ENCODE measurements around the gene CLEC18C.
"Not testable (repeated sequence)": the region's sequence is repeated elsewhere in the genome, so short reads cannot be mapped to it uniquely, and the experiment has no call there.

The CLEC18C gene

GRCh38 chr16:70151391-70151790 lies 22.2 kb upstream of the CLEC18C start:
- no peak for DNase-seq
- Histone ChIP-seq H3K4me1 (no peaks in the 10 kb centered on the region), H3K4me3 (ENCODE audit: low read depth, low read length) (no peak overlapping the region), H3K9me3 (no peaks in the 10 kb centered on the region), H3K36me3 (peaks cover 54% of the 10 kb centered on the region), H3K27me3 (no peaks in the 10 kb centered on the region)
- TF ChIP-seq, protein P1, sequence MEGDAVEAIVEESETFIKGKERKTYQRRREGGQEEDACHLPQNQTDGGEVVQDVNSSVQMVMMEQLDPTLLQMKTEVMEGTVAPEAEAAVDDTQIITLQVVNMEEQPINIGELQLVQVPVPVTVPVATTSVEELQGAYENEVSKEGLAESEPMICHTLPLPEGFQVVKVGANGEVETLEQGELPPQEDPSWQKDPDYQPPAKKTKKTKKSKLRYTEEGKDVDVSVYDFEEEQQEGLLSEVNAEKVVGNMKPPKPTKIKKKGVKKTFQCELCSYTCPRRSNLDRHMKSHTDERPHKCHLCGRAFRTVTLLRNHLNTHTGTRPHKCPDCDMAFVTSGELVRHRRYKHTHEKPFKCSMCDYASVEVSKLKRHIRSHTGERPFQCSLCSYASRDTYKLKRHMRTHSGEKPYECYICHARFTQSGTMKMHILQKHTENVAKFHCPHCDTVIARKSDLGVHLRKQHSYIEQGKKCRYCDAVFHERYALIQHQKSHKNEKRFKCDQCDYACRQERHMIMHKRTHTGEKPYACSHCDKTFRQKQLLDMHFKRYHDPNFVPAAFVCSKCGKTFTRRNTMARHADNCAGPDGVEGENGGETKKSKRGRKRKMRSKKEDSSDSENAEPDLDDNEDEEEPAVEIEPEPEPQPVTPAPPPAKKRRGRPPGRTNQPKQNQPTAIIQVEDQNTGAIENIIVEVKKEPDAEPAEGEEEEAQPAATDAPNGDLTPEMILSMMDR (IDR thresholded peaks at IDR 0.05; ENCODE audit: low read depth, low read length), result no peak

- peaks cover 60% of the 10 kb centered on the region for H3K36me3 ChIP-seq
- TF ChIP-seq, protein P1 (IDR thresholded peaks at IDR 0.05; ENCODE audit: low read depth, low read length), result no peak
- no peaks in the 10 kb centered on the region for H3K9me3 ChIP-seq
- DNase-seq, result no peak
- no peaks in the 10 kb centered on the region for H3K27me3 ChIP-seq
- H3K4me1 ChIP-seq, result no peaks in the 10 kb centered on the region
- no peak overlapping the region for H3K4me3 ChIP-seq (ENCODE audit: low read depth, low read length)
These were observed 21.6 kb upstream of the CLEC18C start for GRCh38 chr16:70151941-70152509.

DNA sequence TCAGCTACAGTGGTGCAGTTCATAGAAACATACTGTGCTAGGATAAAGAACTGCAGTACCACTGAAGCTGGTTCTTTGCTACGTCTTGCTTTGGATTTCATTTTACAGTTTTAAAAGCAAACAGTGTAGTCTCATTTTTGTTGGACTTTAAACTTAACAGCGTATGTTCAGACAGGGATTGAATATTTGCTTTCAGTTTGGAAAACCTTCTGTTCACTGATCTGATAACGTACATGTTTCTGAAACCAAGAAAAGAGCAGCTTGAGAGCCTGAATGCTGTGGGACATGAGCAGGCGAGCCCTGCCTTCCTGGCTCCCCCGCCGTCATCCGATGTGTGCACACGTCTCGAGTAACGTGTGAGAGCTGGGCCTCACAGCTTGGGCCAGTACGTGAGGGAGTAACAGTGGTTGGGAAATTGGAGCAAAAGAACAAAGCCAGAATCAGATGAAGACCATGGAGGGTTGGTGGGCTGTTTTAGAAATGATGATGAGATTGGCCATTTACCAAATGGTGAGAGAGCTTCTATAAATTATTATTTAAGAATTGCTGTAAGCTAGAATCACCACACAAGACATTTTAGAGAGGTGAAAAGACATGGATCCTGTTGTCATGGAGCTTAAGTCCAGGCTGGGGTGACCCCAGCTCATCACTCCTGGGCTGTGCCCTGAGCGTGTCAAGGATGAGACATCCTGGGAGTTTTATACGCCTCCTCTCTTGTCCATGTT lies 20.8 kb upstream of the CLEC18C start:
- no peaks in the 10 kb centered on the region for H3K27me3 ChIP-seq
- H3K4me1 ChIP-seq, result no peaks in the 10 kb centered on the region
- TF ChIP-seq, protein P1 (IDR thresholded peaks at IDR 0.05; ENCODE audit: low read depth, low read length), result no peak
- H3K36me3 ChIP-seq, result peaks cover 65% of the 10 kb centered on the region
- H3K9me3 ChIP-seq, result no peaks in the 10 kb centered on the region
- no peak overlapping the region for H3K4me3 ChIP-seq (ENCODE audit: low read depth, low read length)
- DNase-seq, result no peak

- not testable (repeated sequence) for H3K27me3 ChIP-seq; DNase-seq; H3K4me3 ChIP-seq (ENCODE audit: low read depth, low read length); H3K4me1 ChIP-seq; H3K9me3 ChIP-seq
- H3K36me3 ChIP-seq, result peaks cover 69% of the 10 kb centered on the region
These were observed 18.9 kb upstream of the CLEC18C start for GRCh38 chr16:70154736-70155135.

GRCh38 chr16:70156207-70156978 lies 17.2 kb upstream of the CLEC18C start:
- Histone ChIP-seq H3K4me3 (ENCODE audit: low read depth, low read length) (no peak overlapping the region), H3K9me3 (no peaks in the 10 kb centered on the region), H3K27me3 (no peaks in the 10 kb centered on the region), H3K4me1 (no peaks in the 10 kb centered on the region), H3K36me3 (peaks cover 65% of the 10 kb centered on the region)
- TF ChIP-seq, protein P1 (IDR thresholded peaks at IDR 0.05; ENCODE audit: low read depth, low read length), result no peak
- no peak for DNase-seq

DNA sequence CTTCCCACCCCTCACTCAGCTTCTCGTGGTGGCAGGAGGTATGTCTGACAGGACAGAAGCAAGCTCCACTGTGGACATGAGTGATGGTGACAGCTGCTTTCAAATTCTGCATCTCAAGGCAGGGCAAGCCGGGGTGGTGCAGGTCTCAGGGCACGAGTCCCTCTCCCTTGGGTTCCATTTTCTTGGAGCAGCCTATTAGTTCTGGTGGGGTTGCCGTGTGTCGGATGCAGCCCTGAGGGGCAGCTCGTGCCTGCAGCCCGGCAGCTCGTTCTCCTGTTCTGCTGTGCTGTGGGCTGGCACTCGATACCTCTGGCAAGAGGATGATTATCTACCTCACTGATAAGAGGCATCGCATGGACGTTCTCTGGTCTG lies 16.5 kb upstream of the CLEC18C start:
- H3K36me3 ChIP-seq, result peaks cover 59% of the 10 kb centered on the region

More for the DNA sequence above, 16.5 kb upstream of the CLEC18C start:
- TF ChIP-seq, protein P1 (IDR thresholded peaks at IDR 0.05; ENCODE audit: low read depth, low read length), result no peak
- H3K4me3 ChIP-seq (ENCODE audit: low read depth, low read length), result no peak overlapping the region
- H3K9me3 ChIP-seq, result no peaks in the 10 kb centered on the region
- no peaks in the 10 kb centered on the region for H3K4me1 ChIP-seq
- no peaks in the 10 kb centered on the region for H3K27me3 ChIP-seq
- DNase-seq, result no peak

All from BE2C (cell line).